ENCODE measurements around the gene DBET.
"Not testable (repeated sequence)": the region's sequence is repeated elsewhere in the genome, so short reads cannot be mapped to it uniquely, and the experiment has no call there.

- not testable (repeated sequence) for TF ChIP-seq CTCF (IDR thresholded peaks at IDR 0.05); ZFX (IDR thresholded peaks at IDR 0.05; ENCODE audit: borderline replicate concordance)
Measured at GRCh38 chr4:190101525-190101924, 37.2 kb downstream of the DBET start.
